CD4-positive, CD25-positive, alpha-beta regulatory T cell (primary cell): ENCODE measurements around the gene KRT14. TPM values are rescaled to one million over a fixed set of nuclear protein-coding genes. Genes with fewer than 3 reads are reported as not detected.

Experiments used
- ATAC-seq, 2 donors: fragments of 150-1000 bp; cut with Tn5 transposase; one replicate each; pipeline ENCODE4 v1.10.0; 2021; ENCODE audit warnings: low read depth in 2 of 2, moderate number of reproducible peaks in 2 of 2, moderate library complexity in 1 of 2
- DNase-seq, 3 donors: peaks; one replicate each; pipeline versions ENCODE4 v3.0.0 to v3.0.0-alpha.2; 2012 to 2022; ENCODE audit warnings: mixed read lengths in 1 of 3
- H3K27ac ChIP-seq: one replicate; pipeline ENCODE4 v1.7.0; 2013; ENCODE audit warnings: mild to moderate bottlenecking, low read length; ENCODE audit not compliant: insufficient read depth, poor library complexity, severe bottlenecking
- H3K27me3 ChIP-seq: one replicate; pipeline ENCODE4 v1.7.0; 2013; ENCODE audit warnings: low read length; ENCODE audit not compliant: control insufficient read depth, insufficient read depth
- H3K36me3 ChIP-seq: one replicate; pipeline ENCODE4 v1.7.0; 2013; ENCODE audit warnings: mild to moderate bottlenecking, low read length, moderate library complexity; ENCODE audit not compliant: control insufficient read depth, insufficient read depth
- H3K4me1 ChIP-seq: 2 replicates; pipeline ENCODE4 v1.7.0; 2013; ENCODE audit warnings: mild to moderate bottlenecking, low read length; ENCODE audit not compliant: insufficient read depth, control insufficient read depth, poor library complexity, severe bottlenecking
- H3K4me3 ChIP-seq: one replicate; pipeline ENCODE4 v1.7.0; 2013; ENCODE audit warnings: low read depth, mild to moderate bottlenecking, low read length, moderate library complexity
- H3K9me3 ChIP-seq, 2 experiments: 1 replicate in 1 of 2; 2 replicates in 1 of 2; pipeline ENCODE4 v1.7.0; 2013; ENCODE audit warnings: low read length in 2 of 2, mild to moderate bottlenecking in 1 of 2, moderate library complexity in 1 of 2; ENCODE audit not compliant: control insufficient read depth in 2 of 2
- H3K27ac Mint-ChIP-seq, 3 donors: one replicate each; pipeline ENCODE4 v1.8.0; 2020 to 2022; ENCODE audit warnings: mild to moderate bottlenecking in 3 of 3, mixed read lengths in 3 of 3, moderate library complexity in 2 of 3
- H3K27me3 Mint-ChIP-seq: one replicate; pipeline ENCODE4 v1.8.0; 2022; ENCODE audit warnings: mild to moderate bottlenecking, mixed read lengths
- H3K36me3 Mint-ChIP-seq: one replicate; pipeline ENCODE4 v1.8.0; 2020; ENCODE audit warnings: mixed read lengths
- H3K4me1 Mint-ChIP-seq, 4 donors: one replicate each; pipeline ENCODE4 v1.8.0; 2020 to 2022; ENCODE audit warnings: mixed read lengths in 4 of 4, mild to moderate bottlenecking in 1 of 4
- H3K4me3 Mint-ChIP-seq, 4 donors: one replicate each; pipeline ENCODE4 v1.8.0; 2020 to 2022; ENCODE audit warnings: mild to moderate bottlenecking in 4 of 4, mixed read lengths in 4 of 4, moderate library complexity in 3 of 4
- H3K9me3 Mint-ChIP-seq, 7 donors: one replicate each; pipeline ENCODE4 v1.8.0; 2020 to 2022; ENCODE audit warnings: mixed read lengths in 7 of 7, mild to moderate bottlenecking in 3 of 7, moderate library complexity in 2 of 7
- polyA plus RNA-seq, 4 donors: library from polyadenylated mRNA; unstranded; fragments of 300-500 nt; fragmentation: Illumina TruSeq; gene quantifications; one replicate each; pipeline ENCODE4 v1.2.3, GENCODE V29; 2021
- total RNA-seq: library from RNA; stranded (reverse); gene quantifications from one replicate; pipeline ENCODE4 v1.2.3, GENCODE V29; 2022

Gene KRT14
- total RNA-seq: not detected
- polyA plus RNA-seq: not detected

DNA sequence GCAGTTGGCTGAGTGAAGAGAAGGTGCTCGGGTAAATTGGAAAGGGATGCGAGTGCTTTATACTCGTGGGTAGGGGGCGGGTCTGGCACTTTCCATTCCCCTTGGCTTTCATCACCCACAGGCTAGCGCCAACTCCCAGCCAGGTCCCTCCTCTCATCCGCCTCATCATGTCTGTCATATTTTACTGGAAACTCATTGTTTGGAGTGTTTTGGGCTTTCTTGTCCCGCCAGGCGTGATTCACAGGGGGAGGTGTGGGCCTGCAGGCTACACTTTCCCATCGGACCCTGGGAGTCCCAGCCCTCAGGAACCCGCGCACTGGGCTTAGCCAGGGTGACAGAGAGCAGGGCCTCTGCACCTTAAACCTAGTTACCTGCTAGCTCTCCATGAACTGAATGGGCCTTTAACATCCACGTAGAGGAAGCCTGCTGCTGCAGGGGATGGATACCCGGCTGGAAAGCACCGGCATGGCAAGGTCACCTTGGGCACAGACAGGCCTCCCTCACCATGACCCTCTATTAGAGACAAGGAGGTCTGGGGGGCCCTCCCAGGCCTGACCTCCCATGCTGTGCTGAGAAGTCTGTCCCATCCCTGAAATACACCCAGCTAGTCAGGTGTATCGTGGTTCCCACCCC is at the start of gene KRT14:
KRT14 (minus strand) TSS at position 33 of the 633 bp plus-strand sequence. CDS start 61 bp downstream, outside the sequence.
- Histone ChIP-seq H3K9me3 (no peaks in the 10 kb centered on the region), H3K27me3 (no peaks in the 10 kb centered on the region), H3K27ac (no peak within 1 kb of the TSS), H3K4me1 (no peaks in the 10 kb centered on the region), H3K36me3 (no peaks in the 10 kb centered on the region), H3K4me3 (no peak within 1 kb of the TSS)
- Mint-ChIP-seq H3K9me3 (no peaks in the 10 kb centered on the region), H3K36me3 (no peaks in the 10 kb centered on the region), H3K27me3 (peaks cover 11% of the 10 kb centered on the region), H3K4me3 (no peak within 1 kb of the TSS), H3K27ac (no peak within 1 kb of the TSS), H3K4me1 (no peaks in the 10 kb centered on the region)
- DNase-seq (no peak), ATAC-seq (no peak)

DNA sequence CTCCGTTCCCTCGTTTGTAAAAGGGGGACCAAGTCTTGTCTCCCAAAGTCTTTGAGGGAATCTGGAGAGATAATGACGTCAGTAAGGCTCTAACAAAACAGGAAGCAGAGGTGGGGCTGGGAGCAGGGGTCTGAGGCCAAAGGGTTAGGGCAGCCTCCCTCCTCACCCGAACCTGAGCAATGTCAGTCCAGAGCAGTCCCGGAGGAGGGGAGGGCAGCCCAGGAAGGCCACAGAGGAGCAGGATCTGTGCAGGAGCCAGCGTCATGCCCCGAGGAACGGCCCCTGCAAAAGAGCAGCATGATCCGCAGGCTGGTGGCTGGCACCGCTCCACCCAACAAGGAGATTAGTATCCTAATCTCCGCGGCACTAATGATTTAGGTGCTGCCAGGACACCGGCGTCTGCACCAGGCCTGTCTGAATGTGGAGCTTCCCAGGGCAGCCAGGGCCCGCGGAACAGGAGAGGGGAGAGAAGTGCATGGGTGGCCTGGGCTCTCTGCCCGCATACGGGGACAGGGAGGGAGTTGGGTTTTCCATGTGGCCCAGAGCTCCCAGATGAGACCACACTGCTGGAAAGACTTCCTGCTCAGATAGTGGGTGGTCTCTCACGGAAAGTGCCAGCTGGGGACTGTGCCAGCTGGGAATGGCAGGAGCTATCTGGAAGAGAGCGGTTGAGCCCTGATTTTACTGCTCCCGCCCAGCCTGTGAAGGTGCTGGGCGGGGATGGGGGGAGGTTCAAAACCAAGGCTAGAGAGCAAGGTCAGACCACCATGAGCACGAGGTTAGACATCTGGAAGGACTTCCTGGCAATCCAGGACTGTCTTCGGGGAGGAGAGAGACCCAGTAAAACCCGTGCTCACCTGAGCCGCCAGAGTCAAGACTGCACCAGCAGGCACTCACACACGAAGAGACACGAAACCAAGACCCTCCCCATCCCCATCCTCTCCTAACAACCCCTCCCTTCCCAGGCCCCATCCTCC is 48.7 kb upstream of the KRT14 start:
- H3K27me3 ChIP-seq: no peaks in the 10 kb centered on the region
- no peaks in the 10 kb centered on the region for H3K9me3 ChIP-seq
- no peak for DNase-seq
- H3K4me3 Mint-ChIP-seq: no peak overlapping the region
- ATAC-seq: no peak
- H3K36me3 ChIP-seq: no peaks in the 10 kb centered on the region
- H3K4me1 Mint-ChIP-seq: no peaks in the 10 kb centered on the region
- H3K27ac Mint-ChIP-seq: peak overlapping the region in 1 of 3 donors; percentile 74
- H3K27me3 Mint-ChIP-seq: no peaks in the 10 kb centered on the region
- H3K4me3 ChIP-seq: no peak overlapping the region
- H3K9me3 Mint-ChIP-seq: no peaks in the 10 kb centered on the region
- no peaks in the 10 kb centered on the region for H3K36me3 Mint-ChIP-seq
- no peak overlapping the region for H3K27ac ChIP-seq
- H3K4me1 ChIP-seq: no peaks in the 10 kb centered on the region

GRCh38 chr17:41634639-41635038 is 47.9 kb upstream of the KRT14 start:
- Mint-ChIP-seq H3K4me3 (no peak overlapping the region), H3K27ac (no peak overlapping the region), H3K9me3 (no peaks in the 10 kb centered on the region), H3K27me3 (no peaks in the 10 kb centered on the region), H3K36me3 (no peaks in the 10 kb centered on the region), H3K4me1 (no peaks in the 10 kb centered on the region)
- Histone ChIP-seq H3K27ac (no peak overlapping the region), H3K4me1 (no peaks in the 10 kb centered on the region), H3K36me3 (no peaks in the 10 kb centered on the region), H3K4me3 (no peak overlapping the region), H3K9me3 (no peaks in the 10 kb centered on the region), H3K27me3 (no peaks in the 10 kb centered on the region)
- DNase-seq (no peak), ATAC-seq (no peak)

DNA sequence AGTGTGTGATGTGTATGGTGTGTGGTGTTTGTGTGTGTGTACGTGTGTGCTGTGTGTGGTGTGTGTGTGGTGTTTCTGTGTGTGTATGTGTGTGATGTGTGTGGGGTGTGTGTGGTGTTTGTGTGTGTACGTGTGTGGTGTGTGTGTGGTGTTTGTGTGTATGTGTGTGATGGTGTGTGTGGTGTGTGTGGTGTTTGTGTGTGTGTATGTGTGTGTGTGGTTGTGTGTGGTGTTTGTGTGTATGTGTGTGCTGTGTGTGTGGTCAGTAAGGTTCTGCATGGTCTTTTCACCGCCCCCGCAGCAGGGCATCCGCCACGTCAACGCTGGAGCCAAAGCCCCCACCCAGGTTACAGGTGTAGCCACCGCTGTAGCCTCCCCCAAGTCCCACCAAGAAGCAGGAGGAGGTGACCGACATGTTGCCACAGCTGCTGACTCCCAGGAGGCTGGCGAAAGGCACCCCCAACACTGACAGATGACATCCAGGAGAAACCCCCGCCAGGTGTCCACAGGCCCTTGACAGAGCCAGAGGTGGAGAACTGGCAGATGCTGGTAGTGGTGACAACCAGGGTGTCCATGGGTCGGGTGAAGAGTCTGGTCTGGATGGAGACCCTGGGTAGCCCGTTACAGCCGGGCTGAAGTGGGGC is 47.0 kb upstream of the KRT14 start:
- Histone ChIP-seq H3K4me1 (no peaks in the 10 kb centered on the region), H3K36me3 (no peaks in the 10 kb centered on the region), H3K27ac (no peak overlapping the region), H3K4me3 (no peak overlapping the region), H3K9me3 (no peaks in the 10 kb centered on the region), H3K27me3 (no peaks in the 10 kb centered on the region)
- DNase-seq (peak in 1 of 3 donors; percentile 25), ATAC-seq (no peak)
- Mint-ChIP-seq H3K4me3 (no peak overlapping the region), H3K27me3 (no peaks in the 10 kb centered on the region), H3K27ac (no peak overlapping the region), H3K36me3 (no peaks in the 10 kb centered on the region), H3K9me3 (no peaks in the 10 kb centered on the region), H3K4me1 (no peaks in the 10 kb centered on the region)

DNA sequence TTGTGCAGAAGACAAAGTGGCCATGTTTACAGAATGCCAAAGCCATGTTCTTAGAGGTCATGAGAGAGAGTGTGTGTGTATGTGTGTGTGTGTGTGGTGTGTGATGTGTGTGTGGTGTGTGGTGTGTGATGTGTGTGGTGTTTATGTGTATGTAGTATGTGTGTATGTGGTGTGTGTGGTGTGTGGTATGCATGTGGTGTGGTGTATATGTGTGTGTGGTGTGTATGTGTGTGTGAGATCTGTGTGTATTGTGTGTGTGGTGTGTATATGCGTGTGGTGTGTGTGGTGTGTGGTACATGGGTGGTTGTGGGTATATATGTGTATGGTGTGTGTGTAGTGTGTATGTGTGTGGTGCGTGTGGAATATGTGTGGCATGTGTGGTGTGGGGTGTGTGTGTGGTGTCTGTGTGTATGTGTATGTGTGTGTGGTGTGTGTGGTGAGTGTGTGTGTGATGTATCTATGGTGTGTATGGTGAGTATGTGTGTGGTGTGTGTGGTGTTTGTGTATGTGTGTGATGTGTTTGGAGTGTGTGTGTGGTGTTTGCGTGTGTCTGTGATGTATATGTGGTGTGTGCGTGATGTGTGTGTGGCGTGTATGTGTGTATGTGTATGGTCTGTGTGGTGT is 45.9 kb upstream of the KRT14 start:
- Histone ChIP-seq H3K27ac (no peak overlapping the region), H3K27me3 (no peaks in the 10 kb centered on the region), H3K4me3 (no peak overlapping the region), H3K36me3 (no peaks in the 10 kb centered on the region), H3K9me3 (no peaks in the 10 kb centered on the region), H3K4me1 (no peaks in the 10 kb centered on the region)
- DNase-seq (no peak), ATAC-seq (no peak)
- Mint-ChIP-seq H3K4me3 (no peak overlapping the region), H3K9me3 (no peaks in the 10 kb centered on the region), H3K27me3 (no peaks in the 10 kb centered on the region), H3K27ac (no peak overlapping the region), H3K36me3 (no peaks in the 10 kb centered on the region), H3K4me1 (no peaks in the 10 kb centered on the region)

DNA sequence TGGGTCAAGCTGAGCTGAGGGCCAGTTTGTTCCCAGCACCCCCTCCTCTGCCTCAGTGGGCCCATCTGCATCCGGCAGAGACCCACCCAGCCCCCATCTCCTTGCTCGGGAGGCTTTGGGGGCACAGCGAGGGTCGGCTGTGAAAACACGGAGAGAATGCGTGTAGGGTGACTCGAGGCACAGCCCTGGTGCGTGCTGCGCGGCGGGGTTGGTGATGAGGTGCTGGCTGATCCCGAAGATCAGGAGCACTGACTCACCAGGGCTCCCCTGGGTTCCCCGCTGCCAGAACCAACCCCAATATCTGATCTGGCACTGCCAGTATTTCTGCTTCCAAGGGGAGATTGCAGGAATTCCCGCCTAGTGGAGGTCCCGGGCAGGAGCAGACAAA is 45.2 kb upstream of the KRT14 start:
- H3K27ac Mint-ChIP-seq: no peak overlapping the region
- H3K4me3 Mint-ChIP-seq: no peak overlapping the region

GRCh38 chr17:41631025-41631897 is 44.6 kb upstream of the KRT14 start:
- no peaks in the 10 kb centered on the region for H3K9me3 Mint-ChIP-seq
- H3K4me3 ChIP-seq: no peak overlapping the region
- no peaks in the 10 kb centered on the region for H3K9me3 ChIP-seq
- H3K4me1 ChIP-seq: no peaks in the 10 kb centered on the region
- H3K4me3 Mint-ChIP-seq: no peak overlapping the region
- no peaks in the 10 kb centered on the region for H3K36me3 Mint-ChIP-seq
- H3K36me3 ChIP-seq: no peaks in the 10 kb centered on the region
- H3K4me1 Mint-ChIP-seq: no peaks in the 10 kb centered on the region
- H3K27ac ChIP-seq: no peak overlapping the region
- DNase-seq (no peak), ATAC-seq (no peak)
- H3K27me3 Mint-ChIP-seq: no peaks in the 10 kb centered on the region
- no peaks in the 10 kb centered on the region for H3K27me3 ChIP-seq
- H3K27ac Mint-ChIP-seq: no peak overlapping the region

More for the DNA sequence above, 45.2 kb upstream of the KRT14 start:
- Histone ChIP-seq H3K4me1 (no peaks in the 10 kb centered on the region), H3K27ac (no peak overlapping the region), H3K4me3 (no peak overlapping the region), H3K9me3 (no peaks in the 10 kb centered on the region), H3K36me3 (no peaks in the 10 kb centered on the region), H3K27me3 (no peaks in the 10 kb centered on the region)
- H3K9me3 Mint-ChIP-seq: no peaks in the 10 kb centered on the region
- no peaks in the 10 kb centered on the region for H3K4me1 Mint-ChIP-seq
- ATAC-seq (no peak), DNase-seq (no peak)
- H3K36me3 Mint-ChIP-seq: no peaks in the 10 kb centered on the region
- H3K27me3 Mint-ChIP-seq: no peaks in the 10 kb centered on the region
